NCI-H2196 (cell line): ENCODE results near the gene ATP5PD.

Experiments
- DNase-seq: peaks from one replicate; lab custom pipeline; 2025; ENCODE audit not compliant: unreplicated experiment; lab: John Stamatoyannopoulos, UW

Gene ATP5PD

GRCh38 chr17:75046407-75047289 is at the start of gene ATP5PD, which contains the start of gene KCTD2:
Gene ATP5PD (minus strand): TSS chr17:75046969. CDS start chr17:75042650, 4,319 bp downstream.
Gene KCTD2 (plus strand): TSS chr17:75047225. CDS start chr17:75047251, 26 bp downstream.
- DNase-seq, result peak; percentile 95

- DNase-seq, result peak; percentile 39
Observed at GRCh38 chr17:75096082-75096625, 49.4 kb upstream of the ATP5PD start.

- no peak for DNase-seq
Observed at GRCh38 chr17:75094871-75095399, 48.2 kb upstream of the ATP5PD start.

- no peak for DNase-seq
Observed at GRCh38 chr17:75093548-75094158, 46.9 kb upstream of the ATP5PD start.

- DNase-seq, result no peak
Observed at GRCh38 chr17:75091855-75092327, 45.1 kb upstream of the ATP5PD start.

GRCh38 chr17:75090871-75091854 is 44.4 kb upstream of the ATP5PD start:
- DNase-seq, result no peak

GRCh38 chr17:75088465-75089417 is 42.0 kb upstream of the ATP5PD start:
- DNase-seq, result no peak

GRCh38 chr17:75087558-75088453 is 41.0 kb upstream of the ATP5PD start, which contains the start of gene SLC16A5:
Gene SLC16A5 (plus strand): TSS chr17:75087954. CDS start chr17:75093637, 5,683 bp downstream.
- no peak for DNase-seq

- DNase-seq, result no peak
Observed at GRCh38 chr17:75087182-75087557, 40.4 kb upstream of the ATP5PD start.

- no peak for DNase-seq
Observed at GRCh38 chr17:75086496-75087181, 39.9 kb upstream of the ATP5PD start.

GRCh38 chr17:75084039-75084660 is 37.4 kb upstream of the ATP5PD start:
- DNase-seq, result peak; percentile 48

GRCh38 chr17:75082683-75083082 is 35.9 kb upstream of the ATP5PD start:
- no peak for DNase-seq

GRCh38 chr17:75081611-75082540 is 35.1 kb upstream of the ATP5PD start:
- no peak for DNase-seq

- DNase-seq, result no peak
Observed at GRCh38 chr17:75079023-75079373, 32.2 kb upstream of the ATP5PD start.

GRCh38 chr17:75078284-75079022 is 31.7 kb upstream of the ATP5PD start:
- DNase-seq, result no peak
